Activated CD8-positive, alpha-beta T cell treated with anti-CD3 and anti-CD28 coated beads for 36 hours (primary cell): ENCODE data around the gene FAM98C. TPM values are rescaled to one million over a fixed set of nuclear protein-coding genes. Genes with fewer than 3 reads are reported as not detected.
"Not testable (repeated sequence)": the region's sequence is repeated elsewhere in the genome, so short reads cannot be mapped to it uniquely, and the experiment has no call there.

Source experiments
- ATAC-seq: fragments of 200-7000 bp; cut with Tn5 transposase; one replicate; pipeline ENCODE4 v1.10.0; 2021; ENCODE audit warnings: mild to moderate bottlenecking, moderate library complexity
- CTCF ChIA-PET: fragments of 350-600 bp; sonication (Branson Sonifier 250); formaldehyde crosslinking; loops from one replicate; lab custom pipeline; 2021; ENCODE audit warnings: antibody characterized with exemption; lab: Charles Lee
- POLR2A ChIA-PET: fragments of 350-600 bp; sonication (Branson Sonifier 250); formaldehyde crosslinking; loops from one replicate; lab custom pipeline; 2021; ENCODE audit warnings: antibody characterized with exemption; lab: Charles Lee
- DNase-seq: peaks from one replicate; pipeline ENCODE4 v3.0.0-alpha.2; 2020
- H3K27ac Mint-ChIP-seq: one replicate; pipeline ENCODE4 v1.8.0; 2021; ENCODE audit warnings: mild to moderate bottlenecking, mixed read lengths
- H3K27me3 Mint-ChIP-seq: one replicate; pipeline ENCODE4 v1.8.0; 2021; ENCODE audit warnings: mixed read lengths
- H3K36me3 Mint-ChIP-seq: one replicate; pipeline ENCODE4 v1.8.0; 2021; ENCODE audit warnings: low read depth, mixed read lengths
- H3K4me1 Mint-ChIP-seq: one replicate; pipeline ENCODE4 v1.8.0; 2021; ENCODE audit warnings: low read depth, mixed read lengths
- H3K4me3 Mint-ChIP-seq: one replicate; pipeline ENCODE4 v1.8.0; 2021; ENCODE audit warnings: mild to moderate bottlenecking, moderate library complexity, mixed read lengths
- H3K9me3 Mint-ChIP-seq: one replicate; pipeline ENCODE4 v1.8.0; 2021; ENCODE audit warnings: mixed read lengths
- CTCF ChIP-seq: fragments of 200-600 bp; IDR thresholded peaks from one replicate; pipeline ENCODE4 v1.8.0; 2022; ENCODE audit warnings: antibody characterized with exemption, mild to moderate bottlenecking
- intact Hi-C: fragments of 100-400 bp; cut with micrococcal nuclease; formaldehyde crosslinking; loops from one replicate; pipeline ENCODE4 v1.10.0; 2022
- total RNA-seq, 2 experiments: library from RNA; stranded (reverse); gene quantifications; one replicate each; pipeline ENCODE4 v1.2.3, GENCODE V29; 2021

The FAM98C gene
- total RNA-seq, 2 experiments from 2014 or later, result 11.7 to 12.5 TPM

GRCh38 chr19:38411041-38411712, 8.3 kb downstream of the FAM98C start:
- CTCF ChIA-PET, result interaction anchor here (2.9 kb wide), 1 partner anchor 8 kb away, joined by 18 read pairs; the partner anchor contains the start of gene FAM98C
- no peaks in the 10 kb centered on the region for H3K27me3 Mint-ChIP-seq
- intact Hi-C loops, result no loop called here
- no peak overlapping the region for H3K4me3 Mint-ChIP-seq
- no peak overlapping the region for H3K27ac Mint-ChIP-seq
- peaks cover 2% of the 10 kb centered on the region for H3K36me3 Mint-ChIP-seq
- POLR2A ChIA-PET, result no interaction called here
- ATAC-seq, result no peak
- H3K4me1 Mint-ChIP-seq, result no peaks in the 10 kb centered on the region
- no peak for DNase-seq
- no peak for TF ChIP-seq CTCF
- H3K9me3 Mint-ChIP-seq, result no peaks in the 10 kb centered on the region

- POLR2A ChIA-PET, H3K9me3 Mint-ChIP-seq, H3K36me3 Mint-ChIP-seq, H3K4me3 Mint-ChIP-seq, intact Hi-C loops, ATAC-seq, H3K27me3 Mint-ChIP-seq, H3K4me1 Mint-ChIP-seq, H3K27ac Mint-ChIP-seq, DNase-seq: not testable (repeated sequence)
- CTCF ChIA-PET, result interaction anchor here (2.9 kb wide), 1 partner anchor 9 kb away, joined by 18 read pairs; the partner anchor contains the start of gene FAM98C
Observed at GRCh38 chr19:38411898-38412297, 9.0 kb downstream of the FAM98C start.

- H3K36me3 Mint-ChIP-seq, result peaks cover 2% of the 10 kb centered on the region
- H3K9me3 Mint-ChIP-seq, result no peaks in the 10 kb centered on the region
- DNase-seq (no peak), ATAC-seq (no peak)
- CTCF ChIA-PET, result interaction anchor here (2.9 kb wide), 1 partner anchor 10 kb away, joined by 18 read pairs; the partner anchor contains the start of gene FAM98C
- no peaks in the 10 kb centered on the region for H3K27me3 Mint-ChIP-seq
- H3K4me1 Mint-ChIP-seq, result peaks cover 6% of the 10 kb centered on the region
- no peak overlapping the region for H3K27ac Mint-ChIP-seq
- no peak overlapping the region for H3K4me3 Mint-ChIP-seq
- intact Hi-C loops, result no loop called here
- POLR2A ChIA-PET, result interaction anchor here (0.6 kb wide), 1 partner anchor 439 kb away, joined by 3 read pairs; no protein-coding TSS in a partner anchor
- no peak for TF ChIP-seq CTCF
Observed at GRCh38 chr19:38412491-38412890, 9.6 kb downstream of the FAM98C start.

- H3K36me3 Mint-ChIP-seq, result peaks cover under 1% of the 10 kb centered on the region
- H3K27me3 Mint-ChIP-seq, result no peaks in the 10 kb centered on the region
- no peak overlapping the region for H3K27ac Mint-ChIP-seq
- no peak overlapping the region for H3K4me3 Mint-ChIP-seq
- intact Hi-C loops, result no loop called here
- ChIA-PET POLR2A (interaction anchor here (0.6 kb wide), 1 partner anchor 439 kb away, joined by 3 read pairs; no protein-coding TSS in a partner anchor), CTCF (interaction anchor here (1.1 to 2.9 kb wide), 2 partner anchors 10 to 13 kb away, joined by 3 to 18 read pairs; partner anchors contain the start of genes FAM98C and RASGRP4)
- DNase-seq (no peak), ATAC-seq (no peak)
- peaks cover 10% of the 10 kb centered on the region for H3K4me1 Mint-ChIP-seq
- no peak for TF ChIP-seq CTCF
- H3K9me3 Mint-ChIP-seq, result no peaks in the 10 kb centered on the region
Observed at GRCh38 chr19:38412961-38413360, 10.1 kb downstream of the FAM98C start.

- POLR2A ChIA-PET, result no interaction called here
- H3K27me3 Mint-ChIP-seq, result no peaks in the 10 kb centered on the region
- DNase-seq, result no peak
- no peaks in the 10 kb centered on the region for H3K36me3 Mint-ChIP-seq
- no peak for TF ChIP-seq CTCF
- H3K4me1 Mint-ChIP-seq, result peaks cover 12% of the 10 kb centered on the region
- no peaks in the 10 kb centered on the region for H3K9me3 Mint-ChIP-seq
- CTCF ChIA-PET, result interaction anchor here (1.1 to 2.9 kb wide), 2 partner anchors 10 to 13 kb away, joined by 3 to 18 read pairs; partner anchors contain the start of genes FAM98C and RASGRP4
- H3K4me3 Mint-ChIP-seq, result no peak overlapping the region
- no peak overlapping the region for H3K27ac Mint-ChIP-seq
- intact Hi-C loops, result no loop called here
- no peak for ATAC-seq
Observed at GRCh38 chr19:38413416-38413815, 10.5 kb downstream of the FAM98C start.
